Measurements from ENCODE around the gene TSSK3.
"Not testable (repeated sequence)": the region's sequence is repeated elsewhere in the genome, so short reads cannot be mapped to it uniquely, and the experiment has no call there.

Gene TSSK3

GRCh38 chr1:32363713-32364112, 1.4 kb downstream of the TSSK3 start:
- no peak for DNase-seq (ENCODE audit: low read depth)

DNA sequence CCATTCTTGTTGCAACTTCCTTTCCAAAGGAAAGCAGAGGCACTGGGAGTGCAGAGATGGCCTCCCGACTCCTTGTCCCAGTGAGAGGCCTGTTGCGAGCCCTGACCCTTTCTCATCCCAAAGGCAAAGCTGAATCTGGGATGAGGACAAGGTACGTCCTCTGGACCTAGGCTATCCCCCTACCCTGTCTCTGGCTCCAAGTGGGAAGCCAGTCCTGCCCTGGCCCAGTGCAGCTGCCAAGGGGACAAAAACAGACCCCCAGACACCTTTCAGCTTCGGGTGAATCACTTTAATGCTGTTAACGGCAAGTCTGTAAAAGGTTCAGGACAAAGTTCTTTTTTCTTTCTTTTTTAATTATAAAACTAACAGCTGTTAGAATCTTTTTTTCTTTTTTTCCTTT, 2.5 kb downstream of the TSSK3 start:
- no peak for DNase-seq (ENCODE audit: low read depth)

- DNase-seq (ENCODE audit: low read depth): no peak
Measured at GRCh38 chr1:32365445-32365844, 3.1 kb downstream of the TSSK3 start.

- DNase-seq (ENCODE audit: low read depth): no peak
Measured at GRCh38 chr1:32367912-32368635, 5.7 kb downstream of the TSSK3 start.

DNA sequence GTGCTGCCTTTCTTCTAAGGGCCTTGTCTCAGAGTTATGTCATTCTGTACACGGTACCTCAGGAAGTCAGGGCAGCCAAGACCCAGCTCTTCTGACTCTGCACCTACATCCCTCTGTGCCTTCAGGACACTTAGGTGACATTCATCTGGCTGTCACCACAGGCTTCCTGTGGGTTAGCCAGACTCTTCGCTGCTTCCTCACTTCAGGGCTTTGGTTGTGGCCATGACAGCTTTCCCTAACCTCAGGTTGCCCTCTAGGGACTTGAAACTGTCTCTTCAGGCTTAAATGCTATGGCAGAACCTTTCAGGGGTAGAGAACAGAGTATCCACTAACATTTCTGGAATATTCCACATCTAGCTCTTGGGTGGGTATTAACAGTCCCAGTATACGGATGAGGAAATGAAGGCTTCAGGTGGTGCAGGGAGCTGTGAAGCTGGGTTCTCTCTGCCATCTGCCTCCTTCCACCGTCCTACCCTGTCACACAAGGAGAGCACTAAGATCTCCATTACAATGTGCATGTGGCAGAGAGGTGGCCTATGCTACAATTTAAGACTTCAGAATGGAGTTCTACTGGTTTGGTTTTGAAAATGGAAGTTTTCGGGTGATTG, 9.9 kb downstream of the TSSK3 start:
- DNase-seq (ENCODE audit: low read depth): peak; percentile 8

GRCh38 chr1:32373996-32374592, 11.8 kb downstream of the TSSK3 start:
- no peak for DNase-seq (ENCODE audit: low read depth)

DNA sequence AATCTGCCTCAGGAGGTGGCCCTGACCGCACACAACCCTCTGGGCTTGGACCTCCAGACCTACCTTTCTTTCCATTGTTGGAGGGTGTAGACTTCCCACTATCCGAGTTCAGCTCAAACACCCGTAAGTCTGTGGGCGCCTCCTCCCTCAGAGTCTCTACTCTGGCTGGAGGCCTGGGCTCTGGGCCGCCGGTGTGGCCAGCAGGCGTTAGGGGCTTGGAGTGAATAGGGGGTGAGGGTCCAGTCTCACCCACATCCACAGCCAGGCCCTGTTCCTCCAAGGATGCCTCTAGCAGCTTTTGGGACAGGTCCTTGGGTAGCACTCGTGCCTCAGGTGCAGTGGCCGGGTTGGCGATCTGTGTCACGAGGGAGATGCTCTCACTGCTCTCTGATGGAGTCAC, 13.9 kb downstream of the TSSK3 start:
- no peak for DNase-seq (ENCODE audit: low read depth)

DNA sequence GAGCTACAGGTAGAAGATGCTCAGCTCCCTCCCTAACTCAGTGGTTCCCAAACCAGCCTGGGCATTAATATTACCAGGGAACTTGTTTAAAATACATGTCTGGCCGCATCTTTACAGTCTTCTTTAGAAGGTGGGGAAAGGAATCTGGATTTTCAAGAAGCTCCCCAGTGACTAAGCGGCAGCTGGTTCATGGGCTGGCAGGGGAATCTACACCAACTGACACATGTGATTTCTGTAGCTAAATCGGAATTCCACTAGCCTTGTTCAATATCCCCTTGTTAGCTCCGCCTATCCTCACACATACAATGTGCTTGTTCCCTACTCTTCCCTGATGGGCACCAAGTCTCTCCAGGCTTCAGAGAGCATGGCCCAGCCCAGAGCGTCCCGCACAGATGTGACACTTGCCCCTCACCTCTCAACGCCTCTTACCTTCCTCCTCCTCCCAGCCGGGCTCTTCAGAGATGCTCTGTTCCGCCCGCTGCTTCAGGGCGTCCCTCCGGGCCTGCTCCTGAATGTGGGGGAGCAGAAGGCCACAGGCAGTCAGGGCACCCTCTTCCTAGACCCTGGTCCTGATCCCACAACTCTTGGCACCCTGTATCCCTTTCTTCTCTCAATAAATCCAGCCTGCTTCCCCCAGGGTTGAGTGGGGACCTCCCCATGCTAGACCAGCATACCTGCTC, 15.3 kb downstream of the TSSK3 start:
- DNase-seq (ENCODE audit: low read depth): no peak

DNA sequence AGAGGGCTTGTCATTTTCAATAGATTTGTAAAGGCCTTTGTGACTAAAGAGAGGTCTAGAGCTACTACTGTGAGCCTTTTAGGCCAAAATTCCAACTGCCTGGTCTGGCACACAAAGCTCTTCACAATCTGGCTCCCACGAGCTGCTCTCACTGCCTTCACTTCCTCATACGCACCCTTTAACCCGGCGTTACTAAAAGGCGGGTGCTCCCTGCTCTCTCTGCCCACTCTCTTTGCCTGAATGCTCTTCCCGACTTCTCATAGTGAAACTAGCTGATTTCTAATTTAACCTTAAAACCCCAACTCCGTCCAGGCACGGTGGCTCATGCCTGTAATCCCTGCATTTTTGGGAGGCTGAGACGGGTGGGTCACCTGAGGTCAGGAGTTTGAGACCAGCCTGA, 17.7 kb downstream of the TSSK3 start:
- no peak for DNase-seq (ENCODE audit: low read depth)

- no peak for DNase-seq (ENCODE audit: low read depth)
Measured at GRCh38 chr1:32386676-32387392, 24.5 kb downstream of the TSSK3 start.

DNA sequence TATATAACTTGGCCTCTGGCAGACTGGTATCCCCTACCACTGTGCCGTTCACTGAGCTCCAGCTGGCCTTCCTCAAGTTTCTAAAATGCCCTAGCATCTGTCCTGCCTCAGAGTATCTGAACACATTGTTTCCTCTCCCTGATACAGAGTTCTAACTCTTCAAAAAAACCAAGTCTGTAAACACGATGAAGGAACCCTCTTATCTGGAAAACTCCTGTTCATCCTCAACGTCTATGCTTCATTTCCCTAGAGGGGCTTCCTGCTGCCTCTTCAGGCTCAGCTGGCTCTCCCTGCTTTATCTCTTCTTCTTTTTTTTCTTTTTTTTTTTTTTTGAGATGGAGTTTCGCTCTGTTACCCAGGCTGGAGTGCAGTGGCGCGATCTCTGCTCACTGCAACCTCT, 26.3 kb downstream of the TSSK3 start:
- DNase-seq (ENCODE audit: low read depth): no peak

DNA sequence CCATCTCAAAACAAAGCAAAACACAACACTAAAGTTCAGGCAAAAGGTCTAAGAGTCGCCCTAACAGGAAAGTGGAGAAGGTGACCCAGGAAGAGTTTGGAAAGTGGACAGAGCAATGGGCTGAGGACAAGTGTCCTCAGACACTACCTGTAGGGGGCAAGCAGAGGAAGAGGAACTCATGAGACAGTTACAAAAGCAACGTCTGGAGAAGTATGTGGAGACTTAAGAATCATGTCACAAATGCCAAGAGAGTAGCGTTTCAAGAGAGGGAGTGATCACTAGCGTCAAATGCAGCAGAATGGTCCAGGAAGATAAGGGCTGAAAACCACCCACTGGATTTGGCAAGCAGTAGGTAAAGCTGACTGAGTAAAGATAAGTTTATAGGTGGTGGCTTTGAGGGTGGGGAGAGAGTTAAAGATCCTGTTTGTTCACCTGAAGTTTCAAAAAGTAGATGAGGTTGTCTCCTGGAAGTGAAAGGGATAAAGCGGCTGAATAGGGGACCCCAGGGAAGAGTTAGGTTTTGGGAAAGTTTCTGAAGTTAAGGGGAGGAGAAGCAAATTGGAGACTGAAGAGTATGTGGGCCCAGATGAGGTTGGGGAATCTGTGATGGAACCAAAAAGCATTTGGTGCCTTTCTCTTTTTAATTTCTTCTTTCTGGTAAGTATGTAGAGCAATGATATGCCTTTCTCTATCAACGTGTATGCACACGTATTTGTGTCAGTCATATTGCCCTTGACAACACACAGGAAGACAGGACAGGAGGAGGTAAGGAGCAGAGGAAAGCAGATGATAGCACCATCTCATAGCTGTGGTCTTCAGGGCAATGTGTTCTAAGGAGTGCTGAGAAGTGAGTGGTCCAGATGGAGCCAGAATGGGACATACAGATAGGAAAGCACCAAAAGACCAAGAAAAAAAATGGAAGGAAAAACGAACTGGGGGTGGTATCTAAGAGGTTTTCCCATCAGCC, 28.8 kb downstream of the TSSK3 start:
- DNase-seq (ENCODE audit: low read depth): no peak

GRCh38 chr1:32392325-32392724, 30.0 kb downstream of the TSSK3 start:
- DNase-seq (ENCODE audit: low read depth): no peak

DNA sequence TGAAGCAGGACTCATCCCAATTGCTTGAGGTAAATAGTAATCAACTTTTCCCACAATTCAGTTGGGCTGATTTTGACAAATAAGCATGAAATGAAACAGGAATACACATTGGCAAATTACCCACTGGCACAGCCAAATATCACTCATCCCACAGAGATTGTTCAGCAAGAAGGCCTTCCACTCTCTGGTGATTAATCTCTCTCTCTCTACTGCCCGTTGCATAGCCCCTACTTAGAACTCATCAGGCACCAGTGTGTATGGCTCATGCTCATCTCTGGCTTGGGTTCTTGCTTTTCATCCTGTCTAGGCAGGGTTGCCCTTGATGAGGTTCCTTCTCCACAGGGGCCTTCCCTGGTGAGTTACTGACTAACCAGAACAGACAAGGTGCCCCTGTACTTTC, 30.8 kb downstream of the TSSK3 start:
- no peak for DNase-seq (ENCODE audit: low read depth)

DNA sequence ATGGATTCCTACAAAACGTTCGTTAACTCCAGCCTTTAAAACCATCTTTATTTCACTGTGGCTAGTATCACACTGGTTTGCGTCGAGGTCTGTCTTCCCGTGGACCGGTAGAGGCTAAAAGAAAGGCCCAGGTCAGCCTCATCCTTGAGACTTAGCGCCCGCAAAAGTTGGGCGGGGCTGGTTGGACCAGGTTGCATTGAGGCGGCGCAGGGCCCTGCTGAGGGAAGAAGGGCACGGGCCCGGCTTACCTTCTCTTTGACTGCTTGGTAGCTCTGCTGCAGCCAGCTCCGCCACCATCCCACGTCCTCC, 31.4 kb downstream of the TSSK3 start:
- no peak for DNase-seq (ENCODE audit: low read depth)

DNA sequence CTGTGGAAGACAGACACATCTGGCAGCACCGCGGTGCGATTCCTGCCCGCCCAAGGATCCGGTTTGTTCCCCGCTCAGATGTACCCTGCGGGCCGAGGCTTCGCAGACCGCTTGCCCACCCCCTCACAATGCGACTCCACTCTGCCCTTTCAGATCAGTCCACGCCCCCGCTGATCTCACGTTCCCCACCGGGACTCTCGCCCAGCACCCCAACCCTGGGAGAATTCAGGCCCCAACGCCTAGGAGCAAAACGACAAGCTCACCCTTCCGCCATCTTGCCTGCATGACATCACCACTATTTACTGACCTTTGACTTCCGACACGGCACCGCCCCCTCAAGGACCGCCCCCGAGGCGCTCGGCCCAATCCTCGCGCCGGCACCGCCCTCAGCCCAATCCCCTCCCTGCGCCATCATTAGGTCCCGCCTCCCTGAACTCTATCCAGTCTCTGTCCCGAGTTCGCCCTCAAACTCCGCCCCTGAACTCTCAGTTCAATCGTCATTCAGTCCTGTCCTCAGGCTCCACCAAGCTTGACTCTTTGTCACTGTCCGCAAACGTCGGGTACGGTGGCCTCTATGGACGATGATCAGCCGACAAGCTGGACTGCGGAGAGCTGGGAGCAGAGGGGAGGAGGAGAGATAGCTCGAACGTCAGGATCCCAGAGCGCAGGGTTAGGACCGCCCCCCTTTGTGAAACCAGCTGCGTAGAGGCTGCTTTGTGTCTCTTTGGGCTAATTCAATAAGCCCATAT, 32.0 kb downstream of the TSSK3 start, which contains the start of gene BSDC1:
BSDC1 (minus strand) TSS at position 301 of the 749 bp plus-strand sequence; CDS start at position 274, 27 bp downstream.
- DNase-seq (ENCODE audit: low read depth): peak; percentile 93

DNA sequence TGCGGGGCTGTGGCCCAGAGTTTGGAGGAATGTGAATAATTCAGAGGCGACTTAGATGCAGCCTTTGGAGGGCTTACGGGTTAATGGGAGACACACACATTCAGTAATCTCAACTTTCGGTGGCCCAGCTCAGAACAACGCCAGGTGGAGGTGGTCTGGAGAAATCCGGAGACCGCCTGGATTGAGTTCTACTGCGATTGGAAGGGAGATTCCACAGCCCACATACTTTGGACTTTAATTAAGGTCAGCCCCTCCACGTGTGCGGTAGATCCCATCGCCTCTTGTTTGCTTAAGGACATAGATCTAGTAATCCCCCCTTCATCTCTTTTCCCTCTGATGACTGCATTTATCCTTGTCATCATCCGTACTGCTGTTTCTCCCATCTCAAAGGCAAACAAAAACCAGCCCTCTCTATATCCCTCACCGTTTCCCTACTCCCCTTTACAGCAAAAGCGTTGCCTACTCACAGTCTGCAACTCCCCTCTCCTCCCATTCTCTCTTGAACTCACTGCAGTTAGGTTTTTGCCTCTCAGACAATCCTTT, 32.6 kb downstream of the TSSK3 start:
- DNase-seq (ENCODE audit: low read depth): no peak

- not testable (repeated sequence) for DNase-seq (ENCODE audit: low read depth)
Measured at GRCh38 chr1:32396524-32396923, 34.2 kb downstream of the TSSK3 start.

DNA sequence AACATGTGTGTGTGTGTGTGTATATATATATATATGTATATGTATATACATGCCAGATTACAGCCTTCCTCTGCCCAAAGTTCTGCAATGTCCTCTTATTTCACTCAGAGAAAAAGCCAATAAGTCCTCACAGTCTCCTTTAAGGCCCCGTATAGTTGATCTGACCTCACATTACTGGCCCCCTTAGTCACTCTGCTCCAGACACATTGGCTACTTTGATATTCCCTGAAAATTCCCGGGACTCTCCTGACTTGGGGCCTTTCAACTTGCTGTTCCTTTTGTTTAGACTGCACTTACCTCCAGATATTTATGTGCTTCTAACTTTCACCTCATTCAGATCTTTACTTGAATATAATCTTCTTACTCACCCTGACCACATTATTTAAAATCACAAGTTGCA, 36.1 kb downstream of the TSSK3 start:
- DNase-seq (ENCODE audit: low read depth): no peak

DNA sequence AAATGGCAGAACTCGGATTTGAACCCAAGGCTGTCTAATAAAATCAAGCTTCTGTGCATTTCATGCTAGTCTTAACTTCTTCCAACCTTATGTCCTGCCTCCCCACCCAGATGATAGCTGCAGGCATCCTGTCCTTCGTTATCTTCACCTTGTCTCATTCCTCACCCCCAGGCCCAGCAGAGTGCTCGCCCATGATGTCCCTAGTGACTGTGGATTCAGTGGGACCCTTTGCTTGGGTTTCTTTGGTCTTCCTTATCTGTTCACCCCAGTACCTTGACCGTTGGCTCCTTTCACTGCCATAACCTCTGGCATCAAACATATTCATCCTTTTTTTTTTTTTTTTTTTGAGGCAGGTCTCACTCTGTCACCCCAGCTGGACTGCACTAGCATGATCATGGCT, 37.5 kb downstream of the TSSK3 start:
- DNase-seq (ENCODE audit: low read depth): no peak

Measured in stimulated activated CD8-positive, alpha-beta memory T cell treated with anti-CD3 and anti-CD28 coated beads, Interleukin-12 subunit alpha, Interleukin-12 subunit beta, amount 100 ng/mL, for 4 hours (primary cell).